ENCODE measurements around the gene SPRYD7.
"Not testable (repeated sequence)": the region's sequence is repeated elsewhere in the genome, so short reads cannot be mapped to it uniquely, and the experiment has no call there.

SPRYD7 gene

GRCh38 chr13:49936075-49936967 lies at the start of gene SPRYD7:
TSS of gene SPRYD7 (minus strand) at chr13:49936340. CDS start at chr13:49936235, 105 bp downstream.
- DNase-seq: peak; percentile 98 to 99
- no peak for TF ChIP-seq GATA1 (IDR thresholded peaks at IDR 0.05; ENCODE audit: low read depth, low read length)
- TF ChIP-seq POLR2A (IDR thresholded peaks at IDR 0.05; ENCODE audit: low read length): peak; percentile 44

GRCh38 chr13:49985129-49985528 lies 49.0 kb upstream of the SPRYD7 start:
- TF ChIP-seq POLR2A (IDR thresholded peaks at IDR 0.05; ENCODE audit: low read length) (no peak), GATA1 (IDR thresholded peaks at IDR 0.05; ENCODE audit: low read depth, low read length) (no peak)
- peak in 1 of 2 experiments; percentile 12 for DNase-seq

GRCh38 chr13:49980266-49980665 lies 44.1 kb upstream of the SPRYD7 start:
- no peak for DNase-seq
- TF ChIP-seq POLR2A (IDR thresholded peaks at IDR 0.05; ENCODE audit: low read length): no peak
- TF ChIP-seq GATA1 (IDR thresholded peaks at IDR 0.05; ENCODE audit: low read depth, low read length): no peak

GRCh38 chr13:49977992-49978391 lies 41.9 kb upstream of the SPRYD7 start:
- DNase-seq: no peak
- TF ChIP-seq GATA1 (IDR thresholded peaks at IDR 0.05; ENCODE audit: low read depth, low read length): no peak
- no peak for TF ChIP-seq POLR2A (IDR thresholded peaks at IDR 0.05; ENCODE audit: low read length)

- TF ChIP-seq POLR2A (IDR thresholded peaks at IDR 0.05; ENCODE audit: low read length) (no peak), GATA1 (IDR thresholded peaks at IDR 0.05; ENCODE audit: low read depth, low read length) (no peak)
- peak; percentile 77 to 88 for DNase-seq
Measured at GRCh38 chr13:49976314-49977258, 40.4 kb upstream of the SPRYD7 start.

GRCh38 chr13:49975826-49976225 lies 39.7 kb upstream of the SPRYD7 start:
- no peak for DNase-seq
- TF ChIP-seq GATA1 (IDR thresholded peaks at IDR 0.05; ENCODE audit: low read depth, low read length): no peak
- TF ChIP-seq POLR2A (IDR thresholded peaks at IDR 0.05; ENCODE audit: low read length): no peak

GRCh38 chr13:49972709-49973108 lies 36.6 kb upstream of the SPRYD7 start:
- TF ChIP-seq POLR2A (IDR thresholded peaks at IDR 0.05; ENCODE audit: low read length) (no peak), GATA1 (IDR thresholded peaks at IDR 0.05; ENCODE audit: low read depth, low read length) (no peak)
- no peak for DNase-seq

GRCh38 chr13:49967456-49967855 lies 31.3 kb upstream of the SPRYD7 start:
- DNase-seq: no peak
- TF ChIP-seq GATA1 (IDR thresholded peaks at IDR 0.05; ENCODE audit: low read depth, low read length) (no peak), POLR2A (IDR thresholded peaks at IDR 0.05; ENCODE audit: low read length) (no peak)

GRCh38 chr13:49958321-49958720 lies 22.2 kb upstream of the SPRYD7 start:
- no peak for DNase-seq
- TF ChIP-seq GATA1 (IDR thresholded peaks at IDR 0.05; ENCODE audit: low read depth, low read length) (no peak), POLR2A (IDR thresholded peaks at IDR 0.05; ENCODE audit: low read length) (no peak)

- no peak for DNase-seq
- no peak for TF ChIP-seq GATA1 (IDR thresholded peaks at IDR 0.05; ENCODE audit: low read depth, low read length)
- no peak for TF ChIP-seq POLR2A (IDR thresholded peaks at IDR 0.05; ENCODE audit: low read length)
Measured at GRCh38 chr13:49956131-49956530, 20.0 kb upstream of the SPRYD7 start.

GRCh38 chr13:49954674-49955455 lies 18.7 kb upstream of the SPRYD7 start:
- DNase-seq: no peak
- TF ChIP-seq GATA1 (IDR thresholded peaks at IDR 0.05; ENCODE audit: low read depth, low read length): no peak
- no peak for TF ChIP-seq POLR2A (IDR thresholded peaks at IDR 0.05; ENCODE audit: low read length)

- no peak for DNase-seq
- TF ChIP-seq GATA1 (IDR thresholded peaks at IDR 0.05; ENCODE audit: low read depth, low read length): no peak
- TF ChIP-seq POLR2A (IDR thresholded peaks at IDR 0.05; ENCODE audit: low read length): no peak
Measured at GRCh38 chr13:49953560-49953959, 17.4 kb upstream of the SPRYD7 start.

- no peak for DNase-seq
- TF ChIP-seq POLR2A (IDR thresholded peaks at IDR 0.05; ENCODE audit: low read length) (no peak), GATA1 (IDR thresholded peaks at IDR 0.05; ENCODE audit: low read depth, low read length) (no peak)
Measured at GRCh38 chr13:49951754-49952535, 15.8 kb upstream of the SPRYD7 start.

GRCh38 chr13:49948777-49949270 lies 12.7 kb upstream of the SPRYD7 start:
- not testable (repeated sequence) for DNase-seq
